Upper lobe of right lung (tissue), 1 donor: ENCODE data around the gene CFB. TPM values are rescaled to one million over a fixed set of nuclear protein-coding genes. Genes with fewer than 3 reads are reported as not detected.

Experiments
- ATAC-seq: fragments of 200-7000 bp; cut with Tn5 transposase; one replicate; pipeline ENCODE4 v1.9.1; 2020; ENCODE audit warnings: mild to moderate bottlenecking, moderate library complexity
- DNase-seq: peaks from one replicate; pipeline ENCODE4 v3.0.0-alpha.2; 2020
- H3K27ac ChIP-seq: fragments of 200-600 bp; one replicate; pipeline ENCODE4 v1.8.0; 2022
- H3K27me3 ChIP-seq: fragments of 200-600 bp; one replicate; pipeline ENCODE4 v1.8.0; 2022; ENCODE audit warnings: mild to moderate bottlenecking
- H3K36me3 ChIP-seq: fragments of 200-600 bp; one replicate; pipeline ENCODE4 v1.8.0; 2022
- H3K4me1 ChIP-seq: fragments of 200-600 bp; one replicate; pipeline ENCODE4 v1.8.0; 2022
- H3K4me3 ChIP-seq: fragments of 200-600 bp; one replicate; pipeline ENCODE4 v1.8.0; 2022; ENCODE audit warnings: mild to moderate bottlenecking
- H3K9me3 ChIP-seq: fragments of 200-600 bp; one replicate; pipeline ENCODE4 v1.8.0; 2022
- CTCF ChIP-seq: fragments of 200-600 bp; IDR thresholded peaks from one replicate; pipeline ENCODE4 v1.8.0; 2022; ENCODE audit warnings: antibody characterized with exemption
- intact Hi-C: fragments of 100-400 bp; cut with DNase I; formaldehyde crosslinking; loops from one replicate; pipeline ENCODE4 v1.11.0; 2022
- long read RNA-seq: library from polyadenylated mRNA; unstranded; transcript quantifications from one replicate; pipeline ENCODE4 v2.0.0, GENCODE V29; 2021
- total RNA-seq: library from RNA; stranded (reverse); fragmentation: NEBNext Ultra II Directional; extraction: Animal tissue kit (Norgen Biotek cat#: 25700); gene quantifications from one replicate; pipeline ENCODE4 v1.2.1, GENCODE V29; 2021
- donor health status: DM: no; HTN: yes; CAD: no; lungs with severe emphysema.

CFB gene
- 74.9 TPM for total RNA-seq
- long read RNA-seq, transcript CFB-271 (18 exons, 2,862 nt), result major isoform, 95 of 97 reads
- long read RNA-seq, partial matches to known transcripts, result 2 of 97 reads
- long read RNA-seq, other reads (novel, unspliced or antisense), result 0 of 97 reads

GRCh38 chr6:31945507-31946369 is at the start of gene CFB:
Gene CFB (plus strand): TSS chr6:31946095. CDS start chr6:31946222, 127 bp downstream.
- peaks cover 14% of the 10 kb centered on the region for H3K4me1 ChIP-seq
- TF ChIP-seq CTCF, result no peak
- DNase-seq, result peak; percentile 79
- no peaks in the 10 kb centered on the region for H3K9me3 ChIP-seq
- intact Hi-C loops, result no loop called here
- peak within 1 kb of the TSS; percentile 23 for H3K4me3 ChIP-seq
- H3K36me3 ChIP-seq, result peaks cover 12% of the 10 kb centered on the region
- peak; percentile 84 for ATAC-seq
- no peaks in the 10 kb centered on the region for H3K27me3 ChIP-seq
- peak within 1 kb of the TSS; percentile 84 for H3K27ac ChIP-seq

GRCh38 chr6:31896493-31896855 is 49.4 kb upstream of the CFB start:
- intact Hi-C loops, result no loop called here
- ATAC-seq, result no peak

GRCh38 chr6:31896856-31897611 is 48.9 kb upstream of the CFB start:
- TF ChIP-seq CTCF, result no peak
- H3K4me3 ChIP-seq, result peak overlapping the region; percentile 100
- H3K27me3 ChIP-seq, result no peaks in the 10 kb centered on the region
- DNase-seq (no peak), ATAC-seq (no peak)
- no peaks in the 10 kb centered on the region for H3K9me3 ChIP-seq
- intact Hi-C loops, result no loop called here
- H3K4me1 ChIP-seq, result peaks cover 16% of the 10 kb centered on the region
- peaks cover 32% of the 10 kb centered on the region for H3K36me3 ChIP-seq
- peak overlapping the region; percentile 66 for H3K27ac ChIP-seq

More at GRCh38 chr6:31896493-31896855, 49.4 kb upstream of the CFB start:
- Histone ChIP-seq H3K27ac (peak overlapping the region; percentile 66), H3K4me3 (peak overlapping the region; percentile 100), H3K27me3 (no peaks in the 10 kb centered on the region), H3K4me1 (peaks cover 16% of the 10 kb centered on the region), H3K36me3 (peaks cover 37% of the 10 kb centered on the region), H3K9me3 (no peaks in the 10 kb centered on the region)
- no peak for DNase-seq
- no peak for TF ChIP-seq CTCF

GRCh38 chr6:31897612-31898382 is 48.1 kb upstream of the CFB start, which contains the start of gene EHMT2:
Gene EHMT2 (minus strand): TSS chr6:31897698. CDS start chr6:31897677, 21 bp downstream.
- DNase-seq (peak; percentile 93), ATAC-seq (peak; percentile 72)
- Histone ChIP-seq H3K27me3 (no peaks in the 10 kb centered on the region), H3K9me3 (no peaks in the 10 kb centered on the region), H3K4me3 (peak within 1 kb of the TSS; percentile 100), H3K4me1 (peaks cover 20% of the 10 kb centered on the region), H3K27ac (peak within 1 kb of the TSS; percentile 89), H3K36me3 (peaks cover 24% of the 10 kb centered on the region)
- intact Hi-C loops, result no loop called here
- TF ChIP-seq CTCF, result no peak

DNA sequence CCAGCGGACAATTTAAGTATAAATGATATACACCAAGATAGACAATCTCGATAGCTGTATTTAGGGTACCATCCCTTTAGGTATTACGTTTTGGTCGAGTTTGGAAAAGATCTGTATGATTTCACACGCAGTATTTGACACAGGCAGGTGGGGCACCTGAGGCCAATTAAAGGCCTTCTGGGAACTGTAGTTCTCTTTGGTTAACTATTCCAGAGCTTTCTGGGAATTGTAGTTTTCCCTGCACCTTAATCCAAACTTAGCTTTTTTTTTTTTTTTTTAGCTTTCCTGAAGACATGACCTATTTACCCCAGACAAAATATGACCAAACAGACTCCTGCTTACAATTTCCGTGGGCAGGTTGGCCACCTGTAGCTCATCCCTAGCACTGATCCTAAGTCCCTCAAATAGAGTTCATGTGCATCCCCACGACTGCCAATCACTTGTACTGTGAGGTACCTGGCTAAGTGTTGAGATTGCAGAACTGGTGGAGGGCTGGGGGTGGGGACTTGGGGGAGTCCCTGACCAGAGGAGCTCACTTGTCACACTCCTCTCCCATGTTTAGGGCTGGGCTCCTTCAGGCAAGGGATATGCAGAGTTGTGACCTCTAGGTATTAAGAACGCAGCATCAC is 47.4 kb upstream of the CFB start:
- DNase-seq, result no peak
- Histone ChIP-seq H3K4me1 (peaks cover 27% of the 10 kb centered on the region), H3K36me3 (peaks cover 17% of the 10 kb centered on the region), H3K27ac (peak overlapping the region; percentile 89), H3K9me3 (no peaks in the 10 kb centered on the region), H3K27me3 (no peaks in the 10 kb centered on the region), H3K4me3 (peak overlapping the region; percentile 100)
- TF ChIP-seq CTCF, result no peak
- no peak for ATAC-seq
- intact Hi-C loops, result no loop called here
